MCF 10A (cell line): ENCODE data around the gene ZNF469. TPM values are rescaled to one million over a fixed set of nuclear protein-coding genes. Genes with fewer than 3 reads are reported as not detected.

Source experiments
- BruUV-seq: library from RNA; stranded (reverse); fragments of 400-500 nt; replicated peaks from 2 replicates; lab custom pipeline; 2021; lab: Mats Ljungman, UMichigan
- CTCF ChIA-PET: fragments of 300-600 bp; sonication (Branson Sonifier 250); formaldehyde crosslinking; extraction: SDS; loops from one replicate; lab custom pipeline; 2021; ENCODE audit warnings: antibody characterized with exemption, inconsistent platforms; lab: Yijun Ruan, JAX
- POLR2A ChIA-PET: fragments of 300-600, 350-650 bp; sonication (Branson Sonifier 250); formaldehyde crosslinking; extraction: SDS; loops from one replicate; lab custom pipeline; 2020; ENCODE audit warnings: antibody characterized with exemption, inconsistent platforms; lab: Yijun Ruan, JAX
- DNase-seq: peaks from one replicate; pipeline ENCODE4 v3.0.0-alpha.2; 2018; ENCODE audit not compliant: unreplicated experiment
- H3K27ac Mint-ChIP-seq: one replicate; pipeline ENCODE4 v1.8.0; 2022; ENCODE audit warnings: mild to moderate bottlenecking, low read depth, mixed read lengths; ENCODE audit not compliant: unreplicated experiment
- H3K27me3 Mint-ChIP-seq: one replicate; pipeline ENCODE4 v1.8.0; 2022; ENCODE audit warnings: mixed read lengths; ENCODE audit not compliant: insufficient read depth, unreplicated experiment
- H3K36me3 Mint-ChIP-seq: one replicate; pipeline ENCODE4 v1.8.0; 2022; ENCODE audit warnings: mild to moderate bottlenecking, moderate library complexity, mixed read lengths; ENCODE audit not compliant: insufficient read depth, unreplicated experiment
- H3K4me1 Mint-ChIP-seq: one replicate; pipeline ENCODE4 v1.8.0; 2022; ENCODE audit warnings: mixed read lengths; ENCODE audit not compliant: insufficient read depth, unreplicated experiment
- H3K4me3 Mint-ChIP-seq: one replicate; pipeline ENCODE4 v1.8.0; 2022; ENCODE audit warnings: mild to moderate bottlenecking, moderate library complexity, mixed read lengths; ENCODE audit not compliant: unreplicated experiment
- H3K9me3 Mint-ChIP-seq: one replicate; pipeline ENCODE4 v1.8.0; 2022; ENCODE audit warnings: mixed read lengths; ENCODE audit not compliant: unreplicated experiment
- CTCF ChIP-seq: fragments of 200-600 bp; IDR thresholded peaks from one replicate; pipeline ENCODE4 v1.8.0; 2022; ENCODE audit warnings: antibody characterized with exemption, mild to moderate bottlenecking; ENCODE audit not compliant: unreplicated experiment
- intact Hi-C: fragments of 100-400 bp; cut with micrococcal nuclease; formaldehyde crosslinking; loops from 2 replicates; pipeline ENCODE4 v1.14.1; 2022
- total RNA-seq: library from RNA; stranded (reverse); gene quantifications from 2 replicates; pipeline ENCODE4 v1.2.3, GENCODE V29; 2022

Gene ZNF469
- total RNA-seq, 1 experiment from 2014 or later: not detected

GRCh38 chr16:88334778-88335720 lies 47.7 kb upstream of the ZNF469 start:
- Mint-ChIP-seq H3K4me3 (no peak overlapping the region), H3K9me3 (no peaks in the 10 kb centered on the region), H3K36me3 (no peaks in the 10 kb centered on the region), H3K4me1 (peaks cover 9% of the 10 kb centered on the region), H3K27me3 (no peaks in the 10 kb centered on the region), H3K27ac (no peak overlapping the region)
- no peak for DNase-seq
- ChIA-PET POLR2A (no interaction called here), CTCF (no interaction called here)
- no peak for TF ChIP-seq CTCF
- intact Hi-C loops: no loop called here
- BruUV-seq: no TSS peak

GRCh38 chr16:88337021-88337420 lies 45.7 kb upstream of the ZNF469 start:
- peaks cover 9% of the 10 kb centered on the region for H3K4me1 Mint-ChIP-seq
- H3K27me3 Mint-ChIP-seq: no peaks in the 10 kb centered on the region

GRCh38 chr16:88337538-88337937 lies 45.2 kb upstream of the ZNF469 start:
- H3K4me3 Mint-ChIP-seq: no peak overlapping the region
- POLR2A ChIA-PET: no interaction called here
- CTCF ChIA-PET: no interaction called here
- no peak for TF ChIP-seq CTCF
- H3K27me3 Mint-ChIP-seq: no peaks in the 10 kb centered on the region
- no peak for DNase-seq
- no peak overlapping the region for H3K27ac Mint-ChIP-seq
- no peaks in the 10 kb centered on the region for H3K9me3 Mint-ChIP-seq
- BruUV-seq: no TSS peak
- peaks cover 9% of the 10 kb centered on the region for H3K4me1 Mint-ChIP-seq
- no peaks in the 10 kb centered on the region for H3K36me3 Mint-ChIP-seq
- intact Hi-C loops: no loop called here

More at GRCh38 chr16:88337021-88337420, 45.7 kb upstream of the ZNF469 start:
- Mint-ChIP-seq H3K4me3 (no peak overlapping the region), H3K36me3 (no peaks in the 10 kb centered on the region), H3K27ac (no peak overlapping the region), H3K9me3 (no peaks in the 10 kb centered on the region)
- DNase-seq: peak; percentile 8
- TF ChIP-seq CTCF: no peak
- ChIA-PET CTCF (no interaction called here), POLR2A (interaction anchor here (0.6 kb wide), 1 partner anchor 243 kb away, joined by 3 read pairs; no protein-coding TSS in a partner anchor)
- intact Hi-C loops: no loop called here
- BruUV-seq: no TSS peak

- Mint-ChIP-seq H3K4me1 (peaks cover 9% of the 10 kb centered on the region), H3K27ac (no peak overlapping the region), H3K9me3 (no peaks in the 10 kb centered on the region), H3K27me3 (no peaks in the 10 kb centered on the region), H3K36me3 (no peaks in the 10 kb centered on the region), H3K4me3 (no peak overlapping the region)
- CTCF ChIA-PET: interaction anchor here (0.6 kb wide), 1 partner anchor 145 kb away, joined by 4 read pairs; no protein-coding TSS in a partner anchor
- TF ChIP-seq CTCF: no peak
- POLR2A ChIA-PET: no interaction called here
- DNase-seq: no peak
- intact Hi-C loops: no loop called here
- no TSS peak for BruUV-seq
These were observed 44.6 kb upstream of the ZNF469 start for GRCh38 chr16:88338111-88338510.
